Caco-2 (cell line): ENCODE results near the gene TNFRSF25. TPM values are rescaled to one million over a fixed set of nuclear protein-coding genes. Genes with fewer than 3 reads are reported as not detected.

Source experiments
- BruUV-seq: library from RNA; stranded (reverse); fragments of 400-500 nt; replicated peaks from 2 replicates; lab custom pipeline; 2021; lab: Mats Ljungman, UMichigan
- CTCF ChIA-PET: fragments of 300-600 bp; sonication (Branson Sonifier 250); formaldehyde crosslinking; loops from one replicate; lab custom pipeline; 2022; ENCODE audit warnings: antibody characterized with exemption; lab: Charles Lee
- POLR2A ChIA-PET: fragments of 300-600 bp; sonication (Branson Sonifier 250); formaldehyde crosslinking; loops from one replicate; lab custom pipeline; 2022; ENCODE audit warnings: antibody characterized with exemption; lab: Charles Lee
- DNase-seq, 2 experiments: peaks; one replicate each; pipeline versions ENCODE4 v3.0.0 to v3.0.0-alpha.2; 2020 to 2022
- H3K27me3 ChIP-seq: replicated peaks from 2 replicates; pipeline ENCODE4 v1.6.0; 2011; ENCODE audit warnings: low read length; ENCODE audit not compliant: control insufficient read depth, insufficient read depth
- H3K36me3 ChIP-seq: 2 replicates; pipeline ENCODE4 v1.5.1; 2011; ENCODE audit warnings: low read length; ENCODE audit not compliant: control insufficient read depth, insufficient read depth
- H3K4me1 ChIP-seq: fragments of 250-450 bp; sonication (Bioruptor Pico); 2 replicates; pipeline ENCODE4 v1.5.1; 2020; ENCODE audit warnings: mild to moderate bottlenecking
- H3K4me3 ChIP-seq: 2 replicates; pipeline ENCODE4 v1.5.1; 2011; ENCODE audit warnings: low read depth, mild to moderate bottlenecking, control low read depth, low read length
- H3K9me3 ChIP-seq: fragments of 250-450 bp; sonication (Bioruptor Pico); 2 replicates; pipeline ENCODE4 v1.5.1; 2020; ENCODE audit warnings: mild to moderate bottlenecking, moderate library complexity
- H3K27ac Mint-ChIP-seq: one replicate; pipeline ENCODE4 v1.8.0; 2022; ENCODE audit warnings: mixed read lengths; ENCODE audit not compliant: unreplicated experiment
- H3K27me3 Mint-ChIP-seq: one replicate; pipeline ENCODE4 v1.8.0; 2022; ENCODE audit warnings: mixed read lengths; ENCODE audit not compliant: insufficient read depth, unreplicated experiment
- H3K36me3 Mint-ChIP-seq: one replicate; pipeline ENCODE4 v1.8.0; 2022; ENCODE audit warnings: mild to moderate bottlenecking, mixed read lengths; ENCODE audit not compliant: insufficient read depth, unreplicated experiment
- H3K4me1 Mint-ChIP-seq: one replicate; pipeline ENCODE4 v1.8.0; 2022; ENCODE audit warnings: low read depth, mixed read lengths; ENCODE audit not compliant: unreplicated experiment
- H3K4me3 Mint-ChIP-seq: one replicate; pipeline ENCODE4 v1.8.0; 2022; ENCODE audit warnings: mild to moderate bottlenecking, moderate library complexity, mixed read lengths; ENCODE audit not compliant: unreplicated experiment
- H3K9me3 Mint-ChIP-seq: one replicate; pipeline ENCODE4 v1.8.0; 2022; ENCODE audit warnings: mixed read lengths; ENCODE audit not compliant: unreplicated experiment
- intact Hi-C: fragments of 100-400 bp; cut with micrococcal nuclease; formaldehyde crosslinking; loops from one replicate; pipeline ENCODE4 v1.10.0; 2022; ENCODE audit not compliant: unreplicated experiment
- total RNA-seq: library from RNA; stranded (reverse); gene quantifications from 2 replicates; pipeline ENCODE4 v1.2.3, GENCODE V29; 2022
- TF ChIP-seq, protein P1 (sequence below), 2 experiments: fragments of 200-600 bp in 1 of 2; IDR thresholded peaks; 1 replicate in 1 of 2; 2 replicates in 1 of 2; pipeline versions ENCODE4 v1.5.1 to v1.8.0; 2011 to 2022; ENCODE audit warnings: antibody characterized with exemption in 1 of 2, control low read depth in 1 of 2, inconsistent platforms in 1 of 2, low read depth in 1 of 2, low read length in 1 of 2, mild to moderate bottlenecking in 1 of 2, moderate library complexity in 1 of 2; ENCODE audit not compliant: insufficient read depth in 1 of 2, severe bottlenecking in 1 of 2, unreplicated experiment in 1 of 2

TNFRSF25 gene
- total RNA-seq, 1 experiment from 2014 or later: 16.3 TPM

- BruUV-seq: no TSS peak
- Mint-ChIP-seq H3K27me3 (no peaks in the 10 kb centered on the region), H3K9me3 (no peaks in the 10 kb centered on the region), H3K4me3 (no peak overlapping the region), H3K4me1 (no peaks in the 10 kb centered on the region), H3K36me3 (no peaks in the 10 kb centered on the region), H3K27ac (no peak overlapping the region)
- DNase-seq: no peak
- Histone ChIP-seq H3K4me1 (no peaks in the 10 kb centered on the region), H3K4me3 (no peak overlapping the region), H3K27me3 (no peaks in the 10 kb centered on the region), H3K9me3 (no peaks in the 10 kb centered on the region), H3K36me3 (no peaks in the 10 kb centered on the region)
- TF ChIP-seq, protein P1, sequence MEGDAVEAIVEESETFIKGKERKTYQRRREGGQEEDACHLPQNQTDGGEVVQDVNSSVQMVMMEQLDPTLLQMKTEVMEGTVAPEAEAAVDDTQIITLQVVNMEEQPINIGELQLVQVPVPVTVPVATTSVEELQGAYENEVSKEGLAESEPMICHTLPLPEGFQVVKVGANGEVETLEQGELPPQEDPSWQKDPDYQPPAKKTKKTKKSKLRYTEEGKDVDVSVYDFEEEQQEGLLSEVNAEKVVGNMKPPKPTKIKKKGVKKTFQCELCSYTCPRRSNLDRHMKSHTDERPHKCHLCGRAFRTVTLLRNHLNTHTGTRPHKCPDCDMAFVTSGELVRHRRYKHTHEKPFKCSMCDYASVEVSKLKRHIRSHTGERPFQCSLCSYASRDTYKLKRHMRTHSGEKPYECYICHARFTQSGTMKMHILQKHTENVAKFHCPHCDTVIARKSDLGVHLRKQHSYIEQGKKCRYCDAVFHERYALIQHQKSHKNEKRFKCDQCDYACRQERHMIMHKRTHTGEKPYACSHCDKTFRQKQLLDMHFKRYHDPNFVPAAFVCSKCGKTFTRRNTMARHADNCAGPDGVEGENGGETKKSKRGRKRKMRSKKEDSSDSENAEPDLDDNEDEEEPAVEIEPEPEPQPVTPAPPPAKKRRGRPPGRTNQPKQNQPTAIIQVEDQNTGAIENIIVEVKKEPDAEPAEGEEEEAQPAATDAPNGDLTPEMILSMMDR (IDR thresholded peaks at IDR 0.05; ENCODE audit: insufficient read depth in 1 of 2, low read depth in 1 of 2, low read length in 1 of 2, severe bottlenecking in 1 of 2, unreplicated experiment in 1 of 2): no peak
- intact Hi-C loops: no loop called here
- ChIA-PET POLR2A (no interaction called here), CTCF (no interaction called here)
Measured at GRCh38 chr1:6502000-6502891, 36.3 kb upstream of the TNFRSF25 start.

- CTCF ChIA-PET: no interaction called here
- no peaks in the 10 kb centered on the region for H3K9me3 Mint-ChIP-seq
Measured at GRCh38 chr1:6501279-6501813, 35.4 kb upstream of the TNFRSF25 start.

More at GRCh38 chr1:6501279-6501813, 35.4 kb upstream of the TNFRSF25 start:
- no peaks in the 10 kb centered on the region for H3K36me3 ChIP-seq
- Mint-ChIP-seq H3K4me1 (no peaks in the 10 kb centered on the region), H3K36me3 (no peaks in the 10 kb centered on the region), H3K27me3 (no peaks in the 10 kb centered on the region), H3K27ac (no peak overlapping the region), H3K4me3 (no peak overlapping the region)
- intact Hi-C loops: no loop called here
- no peaks in the 10 kb centered on the region for H3K27me3 ChIP-seq
- BruUV-seq: no TSS peak
- no peak overlapping the region for H3K4me3 ChIP-seq
- POLR2A ChIA-PET: no interaction called here
- H3K4me1 ChIP-seq: peaks cover 6% of the 10 kb centered on the region; the same call in 1 of the 2 replicates
- H3K9me3 ChIP-seq: no peaks in the 10 kb centered on the region
- DNase-seq: no peak
- TF ChIP-seq, protein P1 (IDR thresholded peaks at IDR 0.05; ENCODE audit: insufficient read depth in 1 of 2, low read depth in 1 of 2, low read length in 1 of 2, severe bottlenecking in 1 of 2, unreplicated experiment in 1 of 2): no peak
